Tibial nerve (tissue), 4 donors: Measurements from ENCODE around the gene MDK. TPM values are rescaled to one million over a fixed set of nuclear protein-coding genes. Genes with fewer than 3 reads are reported as not detected.
"Not testable (repeated sequence)": the region's sequence is repeated elsewhere in the genome, so short reads cannot be mapped to it uniquely, and the experiment has no call there.

Source experiments
- DNase-seq, 2 donors: peaks; one replicate each; pipeline ENCODE4 v3.0.0-alpha.2; 2019; ENCODE audit warnings: low spot score in 2 of 2
- H3K27ac ChIP-seq, 4 donors: fragments of 200-600 bp; sonication (generic) in 3 of 4; one replicate each; pipeline ENCODE4 v1.5.1; 2017 to 2019; ENCODE audit warnings: mild to moderate bottlenecking in 1 of 4
- H3K27me3 ChIP-seq, 2 donors: fragments of 200-600 bp; sonication (generic) in 1 of 2; one replicate each; pipeline versions ENCODE4 v1.5.1 to v1.6.0; 2017 to 2019
- H3K36me3 ChIP-seq, 3 donors: fragments of 200-600 bp; sonication (generic); one replicate each; pipeline ENCODE4 v1.5.1; 2018 to 2019
- H3K4me1 ChIP-seq, 4 donors: fragments of 200-600 bp; sonication (generic) in 3 of 4; one replicate each; pipeline ENCODE4 v1.5.1; 2017 to 2019
- H3K4me3 ChIP-seq, 4 donors: fragments of 200-600 bp; sonication (generic) in 3 of 4; one replicate each; pipeline ENCODE4 v1.5.1; 2017 to 2019; ENCODE audit warnings: mild to moderate bottlenecking in 1 of 4, moderate library complexity in 1 of 4
- H3K9me3 ChIP-seq, 4 donors: fragments of 200-600 bp; sonication (generic) in 3 of 4; one replicate each; pipeline ENCODE4 v1.5.1; 2017 to 2019
- CTCF ChIP-seq, 5 experiments: fragments of 200-600 bp in 3 of 5; fragments of 450-650 bp in 2 of 5; sonication (generic) in 3 of 5; IDR thresholded peaks; one replicate each; pipeline ENCODE4 v1.5.1; 2016 to 2019; ENCODE audit warnings: antibody characterized with exemption in 5 of 5, mild to moderate bottlenecking in 3 of 5, moderate library complexity in 2 of 5
- EP300 ChIP-seq, 2 donors: sonication (generic); formaldehyde crosslinking; IDR thresholded peaks; one replicate each; pipeline ENCODE4 v1.6.1; 2017; ENCODE audit warnings: antibody characterized with exemption in 2 of 2, mild to moderate bottlenecking in 1 of 2
- POLR2A ChIP-seq, 2 donors: fragments of 450-650 bp; IDR thresholded peaks; one replicate each; pipeline ENCODE4 v1.6.1; 2017; ENCODE audit warnings: antibody characterized with exemption in 2 of 2, mild to moderate bottlenecking in 2 of 2, moderate library complexity in 2 of 2
- WGBS, 2 donors: methylation state at CpG; one replicate each; pipeline ENCODE4 v1.1.5; 2018; 5-methylcytosine and 5-hydroxymethylcytosine counted together
- total RNA-seq, 4 donors: library from RNA; depleted of rRNA; stranded (reverse); fragments of >200 nt; gene quantifications; one replicate each; pipeline ENCODE4 v1.1.0, GENCODE V29; 2016

MDK gene
- total RNA-seq, 4 donors from 2014 or later: 48.1 to 107 (median 57.3) TPM

GRCh38 chr11:46372086-46372485, 9.4 kb upstream of the MDK start:
- 72 to 76% methylated on average over 9 to 10 of the region's 10 CpGs for WGBS, 2 donors
- TF ChIP-seq POLR2A (IDR thresholded peaks at IDR 0.05) (no peak), EP300 (IDR thresholded peaks at IDR 0.05) (no peak), CTCF (IDR thresholded peaks at IDR 0.05) (no peak)
- H3K27me3 ChIP-seq: no peaks in the 10 kb centered on the region
- peaks cover 0 to 81% (median 15%) of the 10 kb centered on the region in 3 donors for H3K36me3 ChIP-seq
- no peak overlapping the region for H3K27ac ChIP-seq
- no peaks in the 10 kb centered on the region for H3K9me3 ChIP-seq
- no peak for DNase-seq
- H3K4me3 ChIP-seq: no peak overlapping the region
- H3K4me1 ChIP-seq: peaks cover 0 to 11% (median 11%) of the 10 kb centered on the region in 4 donors

- H3K4me3 ChIP-seq, H3K27ac ChIP-seq, H3K27me3 ChIP-seq, H3K9me3 ChIP-seq, H3K4me1 ChIP-seq, DNase-seq: not testable (repeated sequence)
- 97 to 98% methylated on average over 5 to 8 of the region's 15 CpGs for WGBS, 2 donors
- peaks cover 0 to 86% (median 15%) of the 10 kb centered on the region in 3 donors for H3K36me3 ChIP-seq
Observed at GRCh38 chr11:46372501-46372900, 9.0 kb upstream of the MDK start.

GRCh38 chr11:46373787-46374740, 7.4 kb upstream of the MDK start:
- WGBS, 2 donors: 85% methylated on average over 26 to 29 of the region's 30 CpGs
- no peak overlapping the region for H3K4me3 ChIP-seq
- no peaks in the 10 kb centered on the region for H3K9me3 ChIP-seq
- H3K36me3 ChIP-seq: peaks cover 0 to 91% (median 15%) of the 10 kb centered on the region in 3 donors
- H3K27ac ChIP-seq: no peak overlapping the region
- no peak for DNase-seq
- no peaks in the 10 kb centered on the region for H3K27me3 ChIP-seq
- no peak for TF ChIP-seq CTCF (IDR thresholded peaks at IDR 0.05)
- no peaks in the 10 kb centered on the region for H3K4me1 ChIP-seq

- H3K27ac ChIP-seq: no peak overlapping the region
- no peaks in the 10 kb centered on the region for H3K9me3 ChIP-seq
- no peaks in the 10 kb centered on the region for H3K27me3 ChIP-seq
- H3K4me3 ChIP-seq: no peak overlapping the region
- DNase-seq: no peak
- H3K4me1 ChIP-seq: peaks cover 0 to 5% (median 2%) of the 10 kb centered on the region in 4 donors
- TF ChIP-seq EP300 (IDR thresholded peaks at IDR 0.05) (no peak), CTCF (IDR thresholded peaks at IDR 0.05) (no peak), POLR2A (IDR thresholded peaks at IDR 0.05) (no peak)
- peaks cover 0 to 87% (median 15%) of the 10 kb centered on the region in 3 donors for H3K36me3 ChIP-seq
- 87 to 90% methylated on average over 14 to 15 of the region's 15 CpGs for WGBS, 2 donors
Observed at GRCh38 chr11:46374815-46375214, 6.7 kb upstream of the MDK start.

- Histone ChIP-seq H3K27ac (no peak overlapping the region), H3K4me3 (no peak overlapping the region), H3K9me3 (no peaks in the 10 kb centered on the region), H3K27me3 (no peaks in the 10 kb centered on the region), H3K4me1 (peaks cover 0 to 11% (median 3%) of the 10 kb centered on the region in 4 donors), H3K36me3 (peaks cover 0 to 80% (median 15%) of the 10 kb centered on the region in 3 donors)
- WGBS, 2 donors: 91 to 93% methylated on average over 21 to 37 of the region's 38 CpGs
- no peak for DNase-seq
- TF ChIP-seq POLR2A (IDR thresholded peaks at IDR 0.05) (no peak), CTCF (IDR thresholded peaks at IDR 0.05) (no peak), EP300 (IDR thresholded peaks at IDR 0.05) (no peak)
Observed at GRCh38 chr11:46375392-46376101, 5.9 kb upstream of the MDK start.
